ENCODE measurements around the gene MTA3. TPM values are rescaled to one million over a fixed set of nuclear protein-coding genes. Genes with fewer than 3 reads are reported as not detected.

Gene MTA3
- total and polyA plus RNA-seq, 2 of the 8 experiments (the other 6 are each of a cell fraction or from before 2014, with no cell fraction given) = 125 to 184 TPM

GRCh38 chr2:42804338-42804737 is 235.9 kb downstream of the MTA3 start (continued):
- TF ChIP-seq CTCF (IDR thresholded peaks at IDR 0.05; ENCODE audit: control extremely low read depth in 1 of 3, insufficient read depth in 1 of 3, low read depth in 1 of 3, low read length in 3 of 3) = no peak

All from H1 (cell line).